NCI-H1048 (cell line): ENCODE data around the gene NEK6.
"Not testable (repeated sequence)": the region's sequence is repeated elsewhere in the genome, so short reads cannot be mapped to it uniquely, and the experiment has no call there.

Experiments
- DNase-seq: peaks from one replicate; lab custom pipeline; 2025; lab: John Stamatoyannopoulos, UW

Gene NEK6

GRCh38 chr9:124228516-124228915 lies 29.2 kb upstream of the NEK6 start:
- no peak for DNase-seq

- no peak for DNase-seq
Measured at GRCh38 chr9:124231095-124231737, 26.5 kb upstream of the NEK6 start.

GRCh38 chr9:124238546-124239140 lies 19.1 kb upstream of the NEK6 start:
- no peak for DNase-seq

GRCh38 chr9:124239249-124240073 lies 18.3 kb upstream of the NEK6 start:
- DNase-seq = no peak

GRCh38 chr9:124242331-124243194 lies 15.2 kb upstream of the NEK6 start:
- no peak for DNase-seq

- not testable (repeated sequence) for DNase-seq
Measured at GRCh38 chr9:124247393-124247792, 10.4 kb upstream of the NEK6 start.

GRCh38 chr9:124248066-124248465 lies 9.7 kb upstream of the NEK6 start:
- DNase-seq = no peak

DNA sequence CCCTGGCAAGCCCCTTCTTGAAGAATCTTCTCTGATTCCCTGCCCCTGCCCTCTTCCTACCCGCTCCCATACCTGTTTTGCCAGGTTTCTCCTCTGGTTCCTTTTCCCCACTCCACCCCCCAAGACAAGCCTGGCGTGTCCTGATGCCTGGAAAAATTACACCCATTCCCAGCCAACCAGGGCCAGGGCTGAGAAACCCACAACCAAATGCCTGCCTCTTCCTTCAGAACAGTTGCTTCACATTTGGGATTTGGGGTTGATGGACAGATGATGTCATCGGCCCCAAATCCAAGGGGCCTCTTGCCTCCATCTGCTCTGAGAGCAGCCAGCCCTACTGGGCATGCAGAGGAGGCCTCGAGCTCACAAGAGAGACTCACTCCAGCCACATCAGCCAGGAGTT lies 8.8 kb upstream of the NEK6 start:
- DNase-seq = no peak

DNA sequence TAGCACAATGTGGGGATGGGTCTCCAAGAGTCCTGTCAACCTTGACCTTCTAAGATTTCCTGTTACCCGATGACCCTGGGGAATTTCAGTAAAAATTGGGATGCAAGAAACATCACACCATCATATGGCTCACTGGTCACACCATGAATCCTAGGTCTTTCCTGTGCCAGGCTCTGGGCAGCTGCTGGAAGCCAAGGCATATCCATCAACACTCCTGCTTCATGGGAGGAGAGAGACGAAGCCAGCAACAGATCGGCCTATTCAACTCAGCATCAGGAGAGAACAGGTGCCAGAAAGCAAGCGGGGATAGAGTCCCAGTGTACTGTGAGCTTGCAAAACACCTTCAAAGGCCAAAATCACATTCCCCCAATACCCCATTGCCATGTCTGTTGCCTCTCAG lies 6.5 kb upstream of the NEK6 start:
- DNase-seq = no peak

DNA sequence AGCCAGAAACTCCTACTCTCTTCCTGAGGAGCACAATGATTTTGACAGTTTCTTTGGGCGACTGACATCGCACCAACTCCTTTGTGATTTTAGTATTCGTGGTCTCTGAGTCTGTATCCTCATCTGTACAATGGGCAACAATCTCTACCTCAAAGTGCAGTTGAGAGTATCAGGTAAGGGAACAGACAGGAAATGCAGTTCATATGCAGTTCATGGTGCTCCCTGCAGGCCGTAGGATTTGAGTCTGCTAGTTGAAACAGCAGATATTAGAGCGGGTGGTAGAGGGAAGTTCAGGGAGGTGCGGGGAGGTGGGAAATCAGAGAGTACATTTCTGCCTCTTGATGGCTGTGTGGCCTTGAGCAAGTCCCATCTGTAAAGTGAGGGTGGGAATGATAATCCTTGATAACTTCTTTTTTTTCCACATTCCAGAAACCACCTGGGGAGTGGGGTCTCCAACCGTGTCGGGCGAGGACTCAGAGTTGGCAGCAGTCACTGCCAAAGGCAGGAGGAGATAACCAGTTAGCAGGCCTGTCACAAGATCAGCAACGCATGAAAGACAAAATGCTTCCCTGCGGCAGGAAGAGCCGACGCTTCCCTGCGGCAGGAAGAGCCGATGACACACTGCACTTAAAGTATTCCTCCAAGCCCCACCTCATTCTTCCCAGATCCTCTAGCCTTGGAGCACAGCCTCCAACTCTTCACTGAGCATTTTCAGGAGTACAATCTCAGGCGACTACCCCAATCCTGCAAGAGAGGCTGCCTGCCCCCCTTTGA lies 6.0 kb upstream of the NEK6 start:
- no peak for DNase-seq

- DNase-seq = not testable (repeated sequence)
Measured at GRCh38 chr9:124252878-124253277, 4.9 kb upstream of the NEK6 start.

- DNase-seq = no peak
Measured at GRCh38 chr9:124254261-124254682, 3.5 kb upstream of the NEK6 start.

GRCh38 chr9:124255222-124255621 lies 2.5 kb upstream of the NEK6 start:
- DNase-seq = no peak

DNA sequence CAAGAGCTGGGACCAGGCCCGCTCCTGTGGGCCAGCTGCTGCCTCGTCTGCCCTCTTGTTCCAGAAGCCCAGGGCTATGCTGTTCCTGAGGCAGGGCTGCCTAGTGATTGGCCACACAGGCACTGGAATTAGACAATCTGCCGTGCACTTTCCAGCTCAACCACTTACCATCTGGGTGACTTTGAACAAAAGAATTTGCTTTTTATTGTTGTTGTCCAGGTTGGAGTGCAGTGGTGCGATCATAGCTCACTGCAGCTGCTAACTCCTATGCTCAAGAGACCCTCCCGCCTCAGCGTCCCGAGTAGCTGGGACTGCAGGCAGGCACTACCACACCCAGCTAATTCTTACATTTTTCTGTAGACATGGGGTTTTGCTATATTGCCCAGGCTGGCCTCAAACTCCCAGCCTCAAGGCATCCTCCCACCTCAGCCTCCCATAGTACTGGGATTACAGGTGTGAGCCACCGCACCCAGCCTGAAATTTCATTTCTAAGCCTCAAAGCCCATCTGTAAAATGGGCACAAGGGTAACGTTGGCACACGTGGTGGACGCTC lies 1.2 kb upstream of the NEK6 start:
- DNase-seq = no peak

- DNase-seq = no peak
Measured at GRCh38 chr9:124257070-124257843, 492 bp upstream of the NEK6 start.

- no peak for DNase-seq
Measured at GRCh38 chr9:124258607-124259157, 933 bp downstream of the NEK6 start.

GRCh38 chr9:124259158-124259808 lies 1.5 kb downstream of the NEK6 start:
- DNase-seq = no peak

DNA sequence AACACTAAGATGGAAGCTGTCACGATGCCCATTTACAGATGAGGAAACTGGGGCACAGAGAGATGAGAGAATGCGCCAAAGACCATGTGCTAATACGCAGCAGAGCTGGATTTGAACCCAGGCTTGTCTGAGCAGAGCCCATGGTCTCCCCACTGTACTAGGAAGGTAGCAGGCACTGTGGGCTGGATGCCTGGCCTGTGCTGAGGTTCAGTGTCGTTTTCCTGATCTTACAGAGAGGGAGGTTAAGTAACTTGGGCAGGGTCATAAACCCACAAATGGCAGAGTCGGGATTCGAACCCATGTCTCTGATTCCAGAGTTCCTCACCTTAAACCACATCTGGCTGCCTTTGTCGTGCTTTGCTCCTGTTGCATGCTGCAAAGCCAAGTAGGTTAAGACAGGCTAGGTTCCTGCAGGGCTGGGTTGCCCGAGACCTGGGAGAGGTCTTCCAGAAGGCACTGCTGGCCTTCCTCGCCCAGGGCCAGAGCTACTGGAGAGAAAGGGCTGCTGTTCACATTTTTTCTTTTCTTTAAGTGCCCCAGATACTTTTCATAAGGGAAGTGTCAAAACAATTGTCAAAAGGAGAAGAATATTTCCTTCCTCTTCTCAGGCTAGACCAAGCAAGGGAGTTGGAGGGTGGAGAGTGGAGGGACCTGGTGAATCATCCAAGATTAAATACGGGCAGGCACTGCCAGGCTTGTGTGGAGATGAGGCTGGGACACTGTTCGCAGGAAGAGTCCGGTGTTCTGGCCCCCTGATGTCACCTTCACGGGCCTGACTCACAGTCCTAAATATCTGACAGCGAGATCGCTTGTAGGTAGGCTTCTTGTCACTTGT lies 3.2 kb downstream of the NEK6 start:
- DNase-seq = no peak
